ENCODE measurements around the gene JDP2. TPM values are rescaled to one million over a fixed set of nuclear protein-coding genes. Genes with fewer than 3 reads are reported as not detected.

JDP2 gene
- total RNA-seq, 2 experiments from 2014 or later, result 1.3 to 1.4 TPM

DNA sequence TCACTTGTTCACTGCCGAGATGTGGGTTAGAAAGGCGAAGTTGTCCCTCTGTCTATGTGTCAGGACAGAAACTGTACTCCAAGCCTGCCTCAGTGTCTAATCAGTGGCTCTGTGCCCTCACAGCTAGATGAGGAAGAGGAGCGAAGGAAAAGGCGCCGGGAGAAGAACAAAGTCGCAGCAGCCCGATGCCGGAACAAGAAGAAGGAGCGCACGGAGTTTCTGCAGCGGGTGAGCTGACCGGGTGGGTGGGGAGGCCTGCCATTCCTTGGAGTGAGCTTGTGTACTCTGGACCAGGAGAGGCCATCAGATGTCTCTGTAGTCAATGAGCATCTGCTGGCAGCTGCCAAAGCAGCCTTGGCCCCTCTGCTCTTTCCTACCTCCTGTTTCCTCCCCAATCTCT lies 33.5 kb downstream of the JDP2 start:
- CTCF ChIA-PET, result interaction anchor here (2.7 kb wide), 1 partner anchor 28 kb away, joined by 8 read pairs; no protein-coding TSS in a partner anchor
- POLR2A ChIA-PET, result interaction anchor here (0.8 kb wide), 1 partner anchor 12 kb away, joined by 3 read pairs; no protein-coding TSS in a partner anchor
- ATAC-seq (no peak), DNase-seq (no peak)
- no peaks in the 10 kb centered on the region for H3K27me3 Mint-ChIP-seq
- H3K4me1 Mint-ChIP-seq (ENCODE audit: low read depth), result no peaks in the 10 kb centered on the region
- H3K27ac Mint-ChIP-seq, result no peak overlapping the region
- no peak overlapping the region for H3K4me3 Mint-ChIP-seq
- H3K9me3 Mint-ChIP-seq, result no peaks in the 10 kb centered on the region
- intact Hi-C loops (cut with micrococcal nuclease), result no loop called here
- no peaks in the 10 kb centered on the region for H3K36me3 Mint-ChIP-seq (ENCODE audit: low read depth)
- TF ChIP-seq CTCF (IDR thresholded peaks at IDR 0.05), result no peak

DNA sequence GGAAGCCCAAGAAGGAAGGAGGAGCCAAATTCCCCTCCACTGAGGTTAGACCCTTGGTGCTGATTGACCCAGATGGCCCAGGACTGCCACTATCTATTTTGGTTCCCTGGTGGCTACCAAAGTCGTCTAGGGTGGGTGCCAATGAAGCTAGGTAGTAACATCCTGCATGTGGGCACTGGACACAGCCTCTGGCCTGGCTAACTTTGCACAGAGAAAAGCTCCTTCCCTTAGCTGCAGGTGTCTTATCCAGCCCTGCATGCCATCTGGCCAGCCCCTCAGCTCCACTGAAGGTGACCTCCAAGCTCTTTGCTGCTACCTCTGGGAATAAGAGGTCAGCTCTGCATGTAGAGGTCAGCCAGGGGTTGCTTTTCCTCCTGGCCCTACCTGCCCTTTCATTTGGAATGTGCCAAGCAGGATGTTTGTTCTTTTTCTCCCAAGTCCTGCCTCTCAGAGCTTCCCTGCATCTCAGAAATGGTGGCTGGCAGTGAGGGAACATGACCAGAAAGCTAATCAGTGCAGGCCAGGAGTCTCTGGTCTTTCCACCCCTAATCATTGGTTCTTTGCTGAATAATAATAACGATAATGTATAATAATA lies 34.0 kb downstream of the JDP2 start:
- ChIA-PET CTCF (interaction anchor here (1.5 to 2.7 kb wide), 2 partner anchors 8 to 27 kb away, joined by 4 to 8 read pairs; no protein-coding TSS in a partner anchor), POLR2A (interaction anchor here (0.8 kb wide), 1 partner anchor 13 kb away, joined by 3 read pairs; no protein-coding TSS in a partner anchor)
- DNase-seq (no peak), ATAC-seq (no peak)
- intact Hi-C loops (cut with micrococcal nuclease), result no loop called here
- H3K4me3 Mint-ChIP-seq, result no peak overlapping the region
- H3K36me3 Mint-ChIP-seq (ENCODE audit: low read depth), result no peaks in the 10 kb centered on the region
- no peaks in the 10 kb centered on the region for H3K9me3 Mint-ChIP-seq
- peaks cover 3% of the 10 kb centered on the region for H3K4me1 Mint-ChIP-seq (ENCODE audit: low read depth)
- no peaks in the 10 kb centered on the region for H3K27me3 Mint-ChIP-seq
- H3K27ac Mint-ChIP-seq, result no peak overlapping the region
- no peak for TF ChIP-seq CTCF (IDR thresholded peaks at IDR 0.05)

DNA sequence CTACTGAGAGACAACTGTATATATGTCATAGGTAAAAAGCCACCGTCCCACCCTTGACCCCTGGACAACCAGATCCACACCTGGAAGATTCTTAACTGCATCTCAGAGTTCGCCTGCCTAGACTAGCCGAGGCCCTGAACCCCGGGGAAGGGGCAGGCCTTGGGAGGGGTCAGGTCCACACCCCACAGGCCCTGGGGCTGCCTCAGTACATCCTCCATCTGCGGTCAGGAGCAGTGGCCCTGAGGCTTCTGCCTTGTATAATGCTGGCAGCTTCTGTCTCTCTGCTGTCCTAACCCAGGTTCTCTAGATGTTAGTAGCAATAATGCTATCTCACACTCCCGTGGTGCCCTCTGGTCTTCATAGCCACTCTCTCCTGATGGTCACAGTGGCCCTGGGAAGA lies 36.8 kb downstream of the JDP2 start:
- CTCF ChIA-PET, result interaction anchor here (0.9 to 1.2 kb wide), 2 partner anchors 11 to 34 kb away, joined by 4 to 5 read pairs; no protein-coding TSS in a partner anchor
- no peak for TF ChIP-seq CTCF (IDR thresholded peaks at IDR 0.05)
- intact Hi-C loops (cut with micrococcal nuclease), result no loop called here
- Mint-ChIP-seq H3K36me3 (ENCODE audit: low read depth) (no peaks in the 10 kb centered on the region), H3K4me3 (no peak overlapping the region), H3K4me1 (ENCODE audit: low read depth) (peaks cover 3% of the 10 kb centered on the region), H3K27me3 (no peaks in the 10 kb centered on the region), H3K27ac (no peak overlapping the region), H3K9me3 (no peaks in the 10 kb centered on the region)
- ATAC-seq, result no peak
- no peak for DNase-seq
- POLR2A ChIA-PET, result no interaction called here

DNA sequence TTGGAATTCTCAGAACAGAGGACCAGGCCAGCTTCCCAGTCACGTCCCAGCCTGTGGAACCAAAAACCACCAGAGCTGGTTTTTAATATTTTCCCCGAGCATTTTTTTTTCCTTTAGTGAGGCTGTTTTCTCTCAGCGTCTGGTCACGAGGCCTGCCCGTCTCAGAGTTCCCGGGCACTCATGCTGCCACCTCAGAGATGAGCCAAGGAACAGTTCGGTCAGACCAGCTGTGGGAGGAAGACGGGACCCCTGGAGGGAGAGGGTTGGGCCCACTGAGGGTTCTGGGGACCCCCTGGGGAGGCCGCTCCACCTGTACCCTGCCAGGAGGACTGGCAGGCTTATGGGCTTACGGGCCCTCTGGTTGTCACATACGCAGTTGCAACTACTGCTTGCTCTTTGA lies 39.9 kb downstream of the JDP2 start:
- ATAC-seq, result no peak
- TF ChIP-seq CTCF (IDR thresholded peaks at IDR 0.05), result no peak
- no peak for DNase-seq
- no peaks in the 10 kb centered on the region for H3K36me3 Mint-ChIP-seq (ENCODE audit: low read depth)
- H3K9me3 Mint-ChIP-seq, result no peaks in the 10 kb centered on the region
- POLR2A ChIA-PET, result no interaction called here
- no peak overlapping the region for H3K27ac Mint-ChIP-seq
- H3K27me3 Mint-ChIP-seq, result no peaks in the 10 kb centered on the region
- CTCF ChIA-PET, result no interaction called here
- H3K4me1 Mint-ChIP-seq (ENCODE audit: low read depth), result peaks cover 3% of the 10 kb centered on the region
- H3K4me3 Mint-ChIP-seq, result no peak overlapping the region
- intact Hi-C loops (cut with micrococcal nuclease), result no loop called here

DNA sequence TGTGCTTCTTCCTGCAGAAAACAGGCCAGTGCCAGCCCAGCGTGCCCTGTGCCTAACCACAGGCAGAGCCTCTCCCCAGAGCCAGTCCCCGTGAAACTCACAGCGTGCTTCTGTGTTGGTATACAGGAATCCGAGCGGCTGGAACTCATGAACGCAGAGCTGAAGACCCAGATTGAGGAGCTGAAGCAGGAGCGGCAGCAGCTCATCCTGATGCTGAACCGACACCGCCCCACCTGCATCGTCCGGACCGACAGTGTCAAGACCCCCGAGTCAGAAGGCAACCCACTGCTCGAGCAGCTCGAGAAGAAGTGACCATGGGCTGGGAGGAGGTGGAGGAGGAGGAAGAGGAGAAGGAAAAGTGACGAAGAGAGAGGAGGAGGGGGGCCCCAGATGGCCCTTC lies 41.3 kb downstream of the JDP2 start:
- Mint-ChIP-seq H3K4me1 (ENCODE audit: low read depth) (peaks cover 3% of the 10 kb centered on the region), H3K27ac (no peak overlapping the region), H3K27me3 (no peaks in the 10 kb centered on the region), H3K9me3 (no peaks in the 10 kb centered on the region), H3K4me3 (no peak overlapping the region), H3K36me3 (ENCODE audit: low read depth) (no peaks in the 10 kb centered on the region)
- ChIA-PET POLR2A (no interaction called here), CTCF (no interaction called here)
- intact Hi-C loops (cut with micrococcal nuclease), result no loop called here
- DNase-seq (no peak), ATAC-seq (no peak)
- no peak for TF ChIP-seq CTCF (IDR thresholded peaks at IDR 0.05)
